Sigmoid colon (tissue), 4 donors: ENCODE measurements around the gene SLC5A12.

Experiments used
- CTCF ChIP-seq, 4 experiments: fragments of 450-650 bp in 3 of 4; fragments of 200-600 bp in 1 of 4; IDR thresholded peaks; one replicate each; pipeline ENCODE4 v1.5.1; 2016 to 2019; ENCODE audit warnings: antibody characterized with exemption in 4 of 4, mild to moderate bottlenecking in 3 of 4, moderate library complexity in 2 of 4
- EP300 ChIP-seq, 4 donors: sonication (generic); formaldehyde crosslinking; IDR thresholded peaks; one replicate each; pipeline ENCODE4 v1.6.1; 2017; ENCODE audit warnings: antibody characterized with exemption in 4 of 4

- TF ChIP-seq CTCF (IDR thresholded peaks at IDR 0.05) (no peak), EP300 (IDR thresholded peaks at IDR 0.05) (no peak)
These were observed 17.7 kb upstream of the SLC5A12 start for GRCh38 chr11:26739366-26740073.
